NCI-H2107 treated with DMSO at 0.1 percent for 48 hours (cell line): ENCODE data around the gene MRPS12.
"Not testable (repeated sequence)": the region's sequence is repeated elsewhere in the genome, so short reads cannot be mapped to it uniquely, and the experiment has no call there.

Source experiments
- DNase-seq: peaks from one replicate; lab custom pipeline; 2025; ENCODE audit not compliant: unreplicated experiment; lab: John Stamatoyannopoulos, UW

Gene MRPS12

GRCh38 chr19:38930776-38931520 is at the start of gene MRPS12:
TSS of gene MRPS12 (plus strand) at chr19:38930944. CDS start at chr19:38931295, 351 bp downstream.
- DNase-seq, result peak; percentile 95

- no peak for DNase-seq
Measured at GRCh38 chr19:38883286-38883685, 47.5 kb upstream of the MRPS12 start.

GRCh38 chr19:38884691-38885090 is 46.1 kb upstream of the MRPS12 start:
- DNase-seq, result not testable (repeated sequence)

- DNase-seq, result no peak
Measured at GRCh38 chr19:38888876-38889275, 41.9 kb upstream of the MRPS12 start.

GRCh38 chr19:38889803-38890202 is 40.9 kb upstream of the MRPS12 start:
- DNase-seq, result no peak

GRCh38 chr19:38890686-38891085 is 40.1 kb upstream of the MRPS12 start:
- DNase-seq, result no peak

GRCh38 chr19:38891771-38892170 is 39.0 kb upstream of the MRPS12 start:
- no peak for DNase-seq

- no peak for DNase-seq
Measured at GRCh38 chr19:38892841-38893240, 37.9 kb upstream of the MRPS12 start.

- no peak for DNase-seq
Measured at GRCh38 chr19:38893341-38893771, 37.4 kb upstream of the MRPS12 start.

GRCh38 chr19:38894968-38895367 is 35.8 kb upstream of the MRPS12 start:
- DNase-seq, result no peak

- no peak for DNase-seq
Measured at GRCh38 chr19:38898788-38899446, 31.8 kb upstream of the MRPS12 start.

- peak; percentile 99 for DNase-seq
Measured at GRCh38 chr19:38899447-38900201, 31.1 kb upstream of the MRPS12 start, which contains the start of the genes NFKBIB and SIRT2. TSS of gene NFKBIB (plus strand) at chr19:38899969. CDS start at chr19:38900033, 64 bp downstream. TSS of gene SIRT2 (minus strand) at chr19:38899618. CDS start at chr19:38899521, 97 bp downstream.

GRCh38 chr19:38900202-38900629 is 30.5 kb upstream of the MRPS12 start:
- no peak for DNase-seq

GRCh38 chr19:38900743-38901190 is 30.0 kb upstream of the MRPS12 start:
- DNase-seq, result no peak

- DNase-seq, result no peak
Measured at GRCh38 chr19:38901683-38902082, 29.1 kb upstream of the MRPS12 start.

- no peak for DNase-seq
Measured at GRCh38 chr19:38904581-38905539, 25.9 kb upstream of the MRPS12 start.

- DNase-seq, result no peak
Measured at GRCh38 chr19:38905620-38906019, 25.1 kb upstream of the MRPS12 start.

- DNase-seq, result no peak
Measured at GRCh38 chr19:38907227-38907626, 23.5 kb upstream of the MRPS12 start.

- no peak for DNase-seq
Measured at GRCh38 chr19:38907670-38908069, 23.1 kb upstream of the MRPS12 start.

- no peak for DNase-seq
Measured at GRCh38 chr19:38908911-38909310, 21.8 kb upstream of the MRPS12 start.
